Upper lobe of left lung (tissue), 4 donors: ENCODE results near the gene NLGN1.

Source experiments
- CTCF ChIP-seq, 6 experiments: fragments of 450-650 bp in 4 of 6; fragments of 200-600 bp in 2 of 6; sonication (generic) in 2 of 6; IDR thresholded peaks; one replicate each; pipeline ENCODE4 v1.5.1; 2016 to 2019; ENCODE audit warnings: antibody characterized with exemption in 6 of 6
- EP300 ChIP-seq, 4 donors: sonication (generic); formaldehyde crosslinking; IDR thresholded peaks; one replicate each; pipeline ENCODE4 v1.5.1; 2017; ENCODE audit warnings: antibody characterized with exemption in 4 of 4, control low read depth in 2 of 4
- POLR2A ChIP-seq, 4 donors: fragments of 450-650 bp; IDR thresholded peaks; one replicate each; pipeline ENCODE4 v1.5.1; 2016 to 2017; ENCODE audit warnings: antibody characterized with exemption in 4 of 4, mild to moderate bottlenecking in 2 of 4
- POLR2AphosphoS5 ChIP-seq, 2 donors: sonication (generic); formaldehyde crosslinking; IDR thresholded peaks; one replicate each; pipeline ENCODE4 v1.5.1; 2017; ENCODE audit warnings: antibody characterized with exemption in 2 of 2

- TF ChIP-seq EP300 (IDR thresholded peaks at IDR 0.05) (no peak), CTCF (IDR thresholded peaks at IDR 0.05) (no peak), POLR2A (IDR thresholded peaks at IDR 0.05) (no peak), POLR2AphosphoS5 (IDR thresholded peaks at IDR 0.05) (no peak)
Measured at GRCh38 chr3:174110761-174111160, 713.2 kb downstream of the NLGN1 start.
